Karpas-422 (cell line): Measurements from ENCODE around the gene AKAP9. TPM values are rescaled to one million over a fixed set of nuclear protein-coding genes. Genes with fewer than 3 reads are reported as not detected.
"Not testable (repeated sequence)": the region's sequence is repeated elsewhere in the genome, so short reads cannot be mapped to it uniquely, and the experiment has no call there.

Experiments used
- DNase-seq: peaks from one replicate; pipeline ENCODE4 v3.0.0-alpha.2; 2015
- H2AFZ ChIP-seq: fragments of 200-600 bp; sonication (generic); 2 replicates; pipeline ENCODE4 v1.6.1; 2014; ENCODE audit warnings: antibody characterized with exemption, low read length, mixed read lengths
- H3K27ac ChIP-seq: fragments of 200-600 bp; sonication (generic); 2 replicates; pipeline ENCODE4 v1.5.1; 2014; ENCODE audit warnings: mild to moderate bottlenecking, low read length, moderate library complexity
- H3K27me3 ChIP-seq: fragments of 200-600 bp; sonication (generic); 2 replicates; pipeline ENCODE4 v1.6.1; 2014; ENCODE audit warnings: low read length, mixed read lengths
- H3K36me3 ChIP-seq: fragments of 200-600 bp; sonication (generic); 2 replicates; pipeline ENCODE4 v1.6.1; 2014; ENCODE audit warnings: low read length, mixed read lengths; ENCODE audit not compliant: insufficient read depth
- H3K4me1 ChIP-seq: fragments of 200-600 bp; sonication (generic); 2 replicates; pipeline ENCODE4 v1.6.1; 2014; ENCODE audit warnings: mild to moderate bottlenecking, low read length, mixed read lengths
- H3K4me2 ChIP-seq: fragments of 200-600 bp; sonication (generic); 2 replicates; pipeline ENCODE4 v1.6.1; 2014; ENCODE audit warnings: low read length, low read depth, mild to moderate bottlenecking; ENCODE audit not compliant: poor library complexity, severe bottlenecking
- H3K4me3 ChIP-seq: fragments of 200-600 bp; sonication (generic); 2 replicates; pipeline ENCODE4 v1.5.1; 2014; ENCODE audit warnings: mild to moderate bottlenecking, antibody characterized with exemption, low read length, mixed read lengths
- H3K79me2 ChIP-seq: fragments of 200-600 bp; sonication (generic); 2 replicates; pipeline ENCODE4 v1.6.1; 2014; ENCODE audit warnings: mild to moderate bottlenecking, low read length, mixed read lengths
- H3K9ac ChIP-seq: fragments of 200-600 bp; sonication (generic); 2 replicates; pipeline ENCODE4 v1.6.0; 2014; ENCODE audit warnings: low read length
- H3K9me2 ChIP-seq: fragments of 200-600 bp; sonication (generic), shearing (Covaris generic); replicated peaks from 2 replicates; pipeline ENCODE4 v1.6.0; 2014; ENCODE audit warnings: mild to moderate bottlenecking, low read length, moderate library complexity; ENCODE audit not compliant: insufficient read depth
- H3K9me3 ChIP-seq: fragments of 300-700, 200-600 bp; sonication (generic); 2 replicates; pipeline ENCODE4 v1.6.1; 2014; ENCODE audit warnings: low read length, mixed read lengths
- H4K20me1 ChIP-seq: fragments of 200-600 bp; sonication (generic); 2 replicates; pipeline ENCODE4 v1.6.1; 2014; ENCODE audit warnings: mild to moderate bottlenecking, antibody characterized with exemption, low read length, low read depth; ENCODE audit not compliant: insufficient read depth
- total RNA-seq: library from RNA; depleted of rRNA; stranded (reverse); fragments of >200 nt; shearing (Covaris generic); gene quantifications from 2 replicates; pipeline ENCODE4 v1.2.3, GENCODE V29; 2014; ENCODE audit warnings: low replicate concordance

AKAP9 gene
- total RNA-seq, 1 experiment from 2014 or later, result 92.9 TPM

DNA sequence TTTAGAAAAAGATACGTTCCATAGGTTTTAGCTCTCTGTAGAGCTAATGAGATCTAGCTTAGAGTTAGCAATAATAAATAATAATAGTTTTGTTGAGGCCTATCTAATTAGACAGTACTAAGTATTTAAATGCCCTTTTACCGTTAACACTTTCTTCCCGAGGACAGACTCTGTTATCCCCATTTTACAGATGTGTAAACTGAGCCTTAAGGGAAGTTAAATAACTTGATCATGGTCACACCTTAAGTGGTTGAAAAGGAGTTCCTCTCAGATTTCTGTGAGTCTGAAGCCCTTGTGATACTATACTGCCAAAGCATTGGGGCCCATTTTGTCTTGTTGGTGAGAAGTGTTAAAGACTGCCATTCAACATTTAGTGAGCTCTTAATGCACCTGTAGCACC lies 132.0 kb downstream of the AKAP9 start:
- H3K79me2 ChIP-seq, result no peaks in the 10 kb centered on the region; the same call in 1 of the 2 replicates
- no peaks in the 10 kb centered on the region for H4K20me1 ChIP-seq
- H3K9me2 ChIP-seq, result no peaks in the 10 kb centered on the region; the same call in 1 of the 2 replicates

DNA sequence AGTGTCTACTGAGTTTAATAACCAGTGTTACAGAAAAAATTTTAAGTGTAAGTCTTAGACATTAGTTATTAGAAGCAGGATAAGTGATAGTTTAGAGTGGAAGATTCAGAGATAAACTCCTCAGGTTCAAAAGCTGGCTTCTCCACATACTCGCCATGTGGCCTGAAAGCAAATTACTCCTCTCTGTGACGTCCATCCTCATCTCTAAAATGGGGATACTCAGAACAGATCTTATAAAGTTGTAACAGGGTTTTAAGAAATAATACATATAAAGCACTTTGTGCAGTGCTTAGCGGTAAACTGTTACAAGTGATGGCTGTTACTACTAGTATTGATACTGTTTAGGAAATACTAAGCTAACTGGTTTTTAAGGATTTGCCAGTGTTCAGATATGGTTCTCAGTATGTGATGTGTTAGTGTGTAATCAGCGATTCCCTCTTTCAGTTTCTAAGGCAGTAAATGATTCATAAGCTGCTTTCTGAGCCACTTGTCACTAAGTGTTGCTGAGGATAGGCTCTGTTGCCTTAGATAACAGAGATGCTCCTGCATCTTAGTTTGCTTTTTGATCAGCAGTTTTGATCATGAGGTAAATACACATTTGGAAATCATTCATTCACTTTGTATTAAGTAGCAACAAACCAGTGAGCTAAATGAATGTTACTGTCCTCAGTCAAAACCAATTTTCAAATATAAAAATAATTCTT lies 134.9 kb downstream of the AKAP9 start:
- no peak overlapping the region for H3K9ac ChIP-seq
- no peak overlapping the region for H3K4me3 ChIP-seq
- H2AFZ ChIP-seq, result no peak overlapping the region
- no peak overlapping the region for H3K4me2 ChIP-seq
- H4K20me1 ChIP-seq, result no peaks in the 10 kb centered on the region
- DNase-seq, result no peak
- H3K4me1 ChIP-seq, result no peaks in the 10 kb centered on the region
- no peaks in the 10 kb centered on the region for H3K9me2 ChIP-seq
- H3K27me3 ChIP-seq, result no peaks in the 10 kb centered on the region
- no peaks in the 10 kb centered on the region for H3K9me3 ChIP-seq
- H3K79me2 ChIP-seq, result no peaks in the 10 kb centered on the region
- no peak overlapping the region for H3K27ac ChIP-seq
- peaks cover 21% of the 10 kb centered on the region; the same call in 1 of the 2 replicates for H3K36me3 ChIP-seq

More for the DNA sequence above, 132.0 kb downstream of the AKAP9 start:
- Histone ChIP-seq H3K9me3 (no peaks in the 10 kb centered on the region), H3K4me2 (no peak overlapping the region), H3K4me1 (no peaks in the 10 kb centered on the region), H3K27me3 (no peaks in the 10 kb centered on the region), H3K27ac (no peak overlapping the region), H3K9ac (no peak overlapping the region), H3K36me3 (peaks cover 24% of the 10 kb centered on the region; the same call in 1 of the 2 replicates), H3K4me3 (no peak overlapping the region), H2AFZ (no peak overlapping the region)
- DNase-seq, result no peak

DNA sequence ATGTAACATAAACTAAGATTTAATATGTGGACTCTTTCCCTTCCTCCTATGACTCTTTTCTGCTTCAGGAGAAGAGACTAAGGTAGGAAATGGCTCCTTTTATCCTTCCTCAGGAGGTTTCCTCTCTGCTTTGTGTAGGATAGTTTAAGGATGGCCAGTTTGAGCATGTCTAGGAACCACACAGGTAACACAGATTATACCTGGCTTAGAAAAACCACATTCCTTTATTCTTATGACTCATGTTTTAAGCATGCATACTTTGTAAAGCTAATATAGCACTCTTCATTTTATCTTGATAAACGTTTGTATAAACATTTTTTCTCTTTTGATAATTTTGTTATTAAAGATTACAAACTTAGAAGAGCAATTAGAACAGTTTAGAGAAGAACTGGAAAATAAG lies 135.8 kb downstream of the AKAP9 start:
- H3K4me1 ChIP-seq, result no peaks in the 10 kb centered on the region
- H3K79me2 ChIP-seq, result no peaks in the 10 kb centered on the region
- no peak overlapping the region for H3K27ac ChIP-seq
- H2AFZ ChIP-seq, result no peak overlapping the region
- H3K9ac ChIP-seq, result no peak overlapping the region
- no peak for DNase-seq
- no peak overlapping the region for H3K4me3 ChIP-seq
- H3K27me3 ChIP-seq, result no peaks in the 10 kb centered on the region
- no peaks in the 10 kb centered on the region for H4K20me1 ChIP-seq
- no peaks in the 10 kb centered on the region for H3K9me2 ChIP-seq
- H3K9me3 ChIP-seq, result no peaks in the 10 kb centered on the region
- H3K36me3 ChIP-seq, result peaks cover 14% of the 10 kb centered on the region; the same call in 1 of the 2 replicates
- H3K4me2 ChIP-seq, result no peak overlapping the region

DNA sequence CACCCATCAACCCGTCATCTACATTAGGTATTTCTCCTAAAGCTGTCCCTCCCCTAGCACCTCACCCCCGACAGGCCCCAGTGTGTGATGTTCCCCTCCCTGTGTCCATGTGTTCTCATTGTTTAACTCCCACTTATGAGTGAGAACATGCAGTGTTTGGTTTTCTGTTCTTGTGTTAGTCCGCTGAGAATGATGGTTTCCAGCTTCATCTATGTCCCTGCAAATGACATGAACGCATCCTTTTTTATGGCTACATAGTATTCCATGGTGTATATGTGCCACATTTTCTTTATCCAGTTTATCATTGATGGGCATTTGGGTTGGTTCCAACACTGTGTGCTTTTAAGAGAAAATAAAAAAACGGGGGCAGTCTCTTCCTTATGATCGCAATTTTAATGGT lies 143.3 kb downstream of the AKAP9 start:
- H3K4me3 ChIP-seq, H3K9ac ChIP-seq: not testable (repeated sequence)
- peaks cover 43% of the 10 kb centered on the region for H3K36me3 ChIP-seq

DNA sequence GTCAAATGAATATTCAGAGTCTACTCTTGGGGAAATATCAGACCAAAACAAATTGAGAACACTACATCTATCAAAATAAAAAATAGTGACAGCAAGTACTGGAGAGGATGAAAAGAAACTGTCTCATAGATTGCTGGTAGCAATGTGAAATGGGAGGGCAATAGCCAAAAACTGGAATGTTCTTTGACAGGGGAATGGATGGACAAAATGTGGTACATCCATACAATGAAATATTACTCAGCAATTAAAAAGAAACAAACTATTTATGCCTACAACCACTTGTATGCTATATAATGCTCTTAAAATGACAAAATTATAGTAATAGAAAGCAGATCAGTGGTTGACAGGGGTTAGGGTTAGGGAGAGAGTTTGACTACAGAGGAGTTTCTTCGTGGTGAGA lies 147.6 kb downstream of the AKAP9 start:
- H3K4me3 ChIP-seq, result no peak overlapping the region
- DNase-seq, result no peak
- no peaks in the 10 kb centered on the region for H3K79me2 ChIP-seq

More for the DNA sequence above, 143.3 kb downstream of the AKAP9 start:
- not testable (repeated sequence) for H3K4me1 ChIP-seq, H3K27me3 ChIP-seq, H4K20me1 ChIP-seq, H2AFZ ChIP-seq, DNase-seq, H3K79me2 ChIP-seq, H3K9me2 ChIP-seq, H3K9me3 ChIP-seq, H3K27ac ChIP-seq, H3K4me2 ChIP-seq

DNA sequence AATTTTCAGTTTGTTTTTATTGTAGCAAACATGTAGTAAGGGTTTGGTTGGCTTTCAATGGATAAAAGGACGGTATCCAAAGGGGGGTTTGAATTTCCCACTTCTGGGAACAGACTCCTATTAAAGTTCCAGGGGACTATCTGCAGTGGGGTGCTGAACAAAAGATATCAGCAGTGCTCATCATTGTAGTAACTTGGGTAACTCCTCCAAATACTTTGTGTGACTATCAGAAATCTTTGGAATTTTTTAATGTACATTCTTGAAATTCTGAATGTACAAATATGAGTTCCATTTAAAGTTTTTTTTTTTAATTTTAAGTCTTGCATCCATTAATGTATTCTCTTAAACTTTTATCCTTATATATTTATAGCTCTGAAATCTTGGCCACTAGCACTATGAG lies 151.5 kb downstream of the AKAP9 start:
- H3K27ac ChIP-seq, result no peak overlapping the region
- no peak overlapping the region for H3K4me3 ChIP-seq
- H3K36me3 ChIP-seq, result peaks cover 37% of the 10 kb centered on the region
- H3K27me3 ChIP-seq, result no peaks in the 10 kb centered on the region
- no peak overlapping the region for H3K9ac ChIP-seq
- no peak overlapping the region for H2AFZ ChIP-seq
- H3K4me2 ChIP-seq, result no peak overlapping the region
- H3K4me1 ChIP-seq, result peaks cover 10% of the 10 kb centered on the region
- no peaks in the 10 kb centered on the region for H3K9me2 ChIP-seq
- no peaks in the 10 kb centered on the region for H4K20me1 ChIP-seq
- DNase-seq, result no peak
- H3K9me3 ChIP-seq, result no peaks in the 10 kb centered on the region
- no peaks in the 10 kb centered on the region for H3K79me2 ChIP-seq

More for the DNA sequence above, 147.6 kb downstream of the AKAP9 start:
- no peak overlapping the region for H3K9ac ChIP-seq
- no peaks in the 10 kb centered on the region for H3K4me1 ChIP-seq
- H3K36me3 ChIP-seq, result peaks cover 48% of the 10 kb centered on the region
- H3K27me3 ChIP-seq, result no peaks in the 10 kb centered on the region
- no peaks in the 10 kb centered on the region for H4K20me1 ChIP-seq
- H3K9me3 ChIP-seq, result no peaks in the 10 kb centered on the region
- no peak overlapping the region for H3K4me2 ChIP-seq
- H2AFZ ChIP-seq, result no peak overlapping the region
- H3K9me2 ChIP-seq, result no peaks in the 10 kb centered on the region
- no peak overlapping the region for H3K27ac ChIP-seq

DNA sequence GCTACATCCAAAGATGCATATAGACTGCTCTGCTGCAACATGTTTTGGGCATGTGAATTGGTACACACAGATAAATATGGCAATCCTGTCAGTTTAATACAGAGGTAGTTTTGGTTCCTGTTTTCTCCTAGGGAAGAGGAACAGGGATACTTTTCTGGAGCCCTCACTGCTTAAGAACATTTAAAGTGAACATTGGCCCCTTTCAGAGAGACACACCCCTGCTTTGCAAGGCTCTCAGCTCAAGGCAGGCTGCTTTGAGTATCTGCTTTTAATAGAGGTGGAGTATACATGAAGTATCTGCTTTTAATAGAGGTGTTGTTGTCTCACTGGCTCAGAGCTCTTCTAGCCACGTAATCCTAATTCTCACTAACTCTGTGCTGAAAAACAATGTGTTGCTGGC lies 154.7 kb downstream of the AKAP9 start:
- H3K36me3 ChIP-seq, result peaks cover 28% of the 10 kb centered on the region; the same call in 1 of the 2 replicates
- H3K9me2 ChIP-seq, result no peaks in the 10 kb centered on the region
- H4K20me1 ChIP-seq, result no peaks in the 10 kb centered on the region
- H3K79me2 ChIP-seq, result no peaks in the 10 kb centered on the region
- no peaks in the 10 kb centered on the region for H3K9me3 ChIP-seq
- peaks cover 10% of the 10 kb centered on the region for H3K4me1 ChIP-seq
- no peak overlapping the region for H2AFZ ChIP-seq
- no peak for DNase-seq
- no peak overlapping the region for H3K9ac ChIP-seq
- H3K4me3 ChIP-seq, result no peak overlapping the region
- H3K27me3 ChIP-seq, result no peaks in the 10 kb centered on the region
- no peak overlapping the region for H3K27ac ChIP-seq
- no peak overlapping the region for H3K4me2 ChIP-seq

DNA sequence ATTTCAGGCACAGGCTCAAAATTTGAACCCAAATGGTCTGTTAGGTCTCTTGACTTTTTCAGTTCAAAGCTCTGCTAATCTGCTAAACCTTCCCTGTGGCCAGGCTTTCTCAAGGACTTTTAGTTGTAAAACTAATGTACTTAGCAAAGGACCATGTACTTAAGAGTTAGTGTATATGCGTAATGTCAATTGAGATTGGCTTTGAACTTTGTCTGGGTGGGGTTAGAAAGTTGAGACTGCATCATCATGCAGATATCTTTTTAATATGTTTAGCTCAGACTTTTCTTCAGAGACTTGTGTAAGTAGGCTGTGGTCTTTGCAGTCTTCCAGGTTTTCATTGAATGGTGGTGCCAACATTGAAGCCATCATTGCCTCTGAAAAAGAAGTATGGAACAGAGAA lies 159.9 kb downstream of the AKAP9 start:
- no peak overlapping the region for H3K9ac ChIP-seq
- no peak overlapping the region for H3K27ac ChIP-seq
- peaks cover 2% of the 10 kb centered on the region for H3K4me1 ChIP-seq
- H2AFZ ChIP-seq, result no peak overlapping the region
- H3K9me2 ChIP-seq, result no peaks in the 10 kb centered on the region
- H3K27me3 ChIP-seq, result no peaks in the 10 kb centered on the region
- H3K4me2 ChIP-seq, result no peak overlapping the region
- H3K79me2 ChIP-seq, result no peaks in the 10 kb centered on the region
- no peak overlapping the region for H3K4me3 ChIP-seq
- peaks cover 21% of the 10 kb centered on the region; the same call in 1 of the 2 replicates for H3K36me3 ChIP-seq
- no peak for DNase-seq
- no peaks in the 10 kb centered on the region for H4K20me1 ChIP-seq
- H3K9me3 ChIP-seq, result no peaks in the 10 kb centered on the region
